ENCODE data around the gene SH3TC2.

SH3TC2 gene

DNA sequence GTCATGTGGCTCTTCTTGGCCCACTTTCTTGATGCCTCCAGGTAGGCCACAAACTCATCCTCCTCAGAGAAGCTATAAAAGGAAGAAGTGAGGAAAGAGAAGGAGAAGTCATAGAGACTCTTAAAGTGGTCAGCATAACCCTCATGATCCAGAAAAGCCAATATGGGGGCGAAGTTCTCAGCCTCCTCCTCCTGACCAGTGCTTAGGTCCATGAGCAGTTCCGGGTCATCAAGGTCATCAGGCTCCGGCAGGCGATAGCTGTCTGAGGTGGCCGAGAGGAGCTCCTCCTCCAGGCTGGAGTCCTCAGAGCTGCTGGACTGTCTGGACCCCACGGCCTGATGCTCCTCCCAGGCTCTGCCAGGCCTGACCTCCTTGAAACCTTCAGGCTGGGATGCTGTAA, 34.7 kb downstream of the SH3TC2 start:
- DNase-seq (ENCODE audit: low read depth), result no peak

DNA sequence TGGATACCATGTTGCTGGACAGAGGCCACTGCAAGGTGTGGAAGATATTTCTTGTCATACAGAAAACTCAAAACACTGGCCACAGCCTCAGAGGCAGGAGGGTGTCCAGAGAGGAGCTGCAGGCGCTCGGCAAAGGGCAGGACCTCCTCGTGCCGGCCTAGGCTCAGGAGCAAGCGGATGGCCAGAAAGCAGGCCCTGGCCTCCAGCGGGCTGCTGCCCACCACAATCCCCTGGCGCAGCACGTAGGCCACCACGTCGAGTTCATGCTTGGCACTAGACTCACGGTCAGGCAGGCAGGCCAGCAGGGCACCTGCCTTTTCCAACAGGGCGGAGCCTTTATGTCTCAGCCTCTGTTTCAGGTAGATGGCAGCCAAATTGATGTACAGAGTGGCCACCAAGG, 35.2 kb downstream of the SH3TC2 start:
- no peak for DNase-seq (ENCODE audit: low read depth)

DNA sequence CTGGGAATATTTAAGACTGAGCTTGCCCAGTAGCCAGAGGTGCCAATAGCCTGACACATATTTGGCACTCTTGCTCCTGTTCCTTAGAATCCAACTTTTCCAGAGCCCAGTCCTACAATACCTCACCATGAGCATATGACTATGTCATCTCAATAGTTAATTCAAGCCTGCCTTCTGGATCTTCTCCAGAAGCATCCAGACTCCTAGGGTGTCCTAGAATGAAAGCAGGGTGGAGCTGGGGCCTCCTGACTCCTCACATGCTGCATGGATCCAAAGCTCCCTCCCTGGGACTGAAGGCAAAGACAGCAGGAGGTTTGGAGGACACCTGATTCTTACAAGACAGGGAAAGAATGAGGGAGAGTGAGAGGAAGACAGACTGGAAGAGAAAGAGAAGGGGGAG, 37.9 kb downstream of the SH3TC2 start:
- no peak for DNase-seq (ENCODE audit: low read depth)

DNA sequence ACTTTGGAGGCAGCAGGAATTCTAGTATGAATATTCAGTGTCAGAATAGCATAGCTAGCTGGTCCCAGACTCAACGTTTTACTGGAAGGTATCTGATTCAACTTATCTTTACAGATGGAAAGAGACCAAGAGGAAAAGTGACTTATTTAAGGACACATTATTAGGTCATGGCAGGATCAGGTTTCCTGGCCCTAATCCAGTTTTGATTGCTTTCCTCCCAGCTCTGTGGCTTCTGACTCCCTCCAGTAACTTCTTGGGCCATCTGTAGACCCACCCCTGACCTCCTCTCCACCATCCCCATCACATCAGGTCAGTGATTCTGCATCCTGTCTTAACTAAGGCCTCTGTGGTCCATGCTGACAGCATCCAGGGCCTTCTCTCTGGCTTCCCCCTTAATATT, 38.4 kb downstream of the SH3TC2 start:
- no peak for DNase-seq (ENCODE audit: low read depth)

DNA sequence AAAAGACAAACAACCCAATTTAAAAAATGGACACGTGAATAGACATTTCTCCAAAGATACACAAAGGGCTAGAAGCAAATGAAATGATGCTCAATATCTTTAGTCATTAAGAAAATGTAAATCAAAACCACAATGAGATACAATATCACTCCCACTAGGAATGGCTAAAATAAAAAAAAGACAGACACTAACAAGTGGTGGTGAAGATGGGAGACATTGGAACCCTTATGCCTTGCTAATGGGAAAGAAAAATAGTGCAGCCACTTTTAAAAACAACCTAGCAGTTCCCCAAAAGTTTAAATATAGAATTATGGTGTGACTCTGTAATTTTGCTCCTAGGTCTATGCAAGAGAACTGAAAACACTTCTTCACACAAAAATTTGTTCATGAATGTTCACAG, 40.7 kb downstream of the SH3TC2 start:
- no peak for DNase-seq (ENCODE audit: low read depth)

DNA sequence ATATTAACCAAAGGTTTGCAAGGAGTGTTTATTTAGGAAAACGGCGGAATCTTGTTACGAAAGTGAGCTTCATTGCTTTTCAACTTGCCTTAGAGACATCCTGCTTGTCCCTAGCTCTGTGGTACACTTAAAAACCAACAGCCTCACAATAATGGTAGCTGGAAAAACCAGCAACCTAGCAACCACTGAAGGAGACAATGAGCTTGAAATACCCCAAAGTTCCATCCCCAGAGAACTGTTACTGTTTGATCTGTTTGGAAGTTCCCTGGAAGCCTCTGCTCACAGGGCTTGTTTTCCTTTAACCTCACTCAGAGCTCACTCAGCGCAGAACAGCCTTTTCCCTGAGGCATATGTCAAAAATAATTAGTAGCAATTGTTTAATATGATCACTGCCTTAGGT, 43.2 kb downstream of the SH3TC2 start:
- DNase-seq (ENCODE audit: low read depth), result no peak

DNA sequence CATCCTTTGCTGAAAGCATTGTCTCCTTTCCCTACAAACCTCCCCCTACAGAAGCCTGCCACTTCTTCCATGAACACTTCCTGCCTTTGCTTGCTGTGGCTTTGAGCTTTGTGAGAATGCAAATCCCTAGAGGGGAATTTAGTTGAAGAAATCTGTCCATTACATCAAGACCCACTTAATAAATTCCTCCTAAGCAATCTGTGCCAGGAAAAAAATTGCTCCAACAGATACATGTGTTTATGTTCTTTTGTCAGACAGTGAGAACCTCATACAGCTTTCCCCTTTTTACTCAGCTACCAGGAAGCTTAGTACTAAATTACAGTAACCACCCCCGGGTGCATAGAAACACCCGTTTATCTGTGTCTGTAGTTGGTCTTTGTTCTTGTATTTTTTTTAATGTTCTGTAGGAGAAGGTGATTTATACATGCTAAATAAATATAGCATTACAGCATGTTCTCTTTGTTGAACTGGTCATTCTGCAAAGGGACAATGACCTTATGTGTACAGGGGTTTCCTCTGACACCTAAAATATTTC, 43.9 kb downstream of the SH3TC2 start:
- no peak for DNase-seq (ENCODE audit: low read depth)

DNA sequence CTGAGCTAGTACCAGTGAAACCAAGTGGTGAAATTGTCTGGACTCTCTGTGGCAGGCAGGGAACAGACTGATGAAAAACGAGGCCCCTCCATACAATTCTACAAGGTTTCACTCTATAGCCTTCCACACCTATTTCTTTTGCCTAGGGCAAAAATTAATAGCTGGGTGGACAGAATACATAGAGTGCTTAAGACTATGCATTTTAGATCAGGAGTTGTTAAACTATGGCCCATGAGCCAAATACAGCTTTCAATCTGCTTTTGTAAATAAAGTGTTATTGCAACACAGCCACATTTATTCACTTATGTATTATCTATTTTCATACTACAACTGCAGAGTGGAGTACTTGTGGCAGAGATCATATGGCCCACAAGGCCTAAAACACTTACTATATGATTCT, 45.2 kb downstream of the SH3TC2 start:
- DNase-seq (ENCODE audit: low read depth), result no peak

DNA sequence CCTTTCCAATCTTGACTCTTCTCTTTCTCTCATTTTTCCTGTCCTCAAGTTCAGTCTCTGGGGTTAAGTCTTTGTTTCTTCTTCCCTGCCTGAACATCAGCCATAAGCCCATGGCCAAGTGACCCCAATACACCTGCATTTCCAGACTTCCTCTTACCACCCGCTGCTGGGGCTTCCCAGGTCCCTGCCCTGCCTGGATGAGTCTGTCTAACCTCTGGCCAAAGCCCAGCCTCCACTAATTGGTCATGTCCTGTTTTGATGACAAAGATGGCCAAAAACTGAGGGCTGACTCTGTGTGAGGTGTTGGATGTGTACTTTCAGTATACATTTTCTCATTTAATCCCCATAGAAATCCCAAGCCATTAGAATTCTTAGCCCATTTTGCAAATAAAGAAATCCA, 47.3 kb downstream of the SH3TC2 start:
- DNase-seq (ENCODE audit: low read depth), result no peak

DNA sequence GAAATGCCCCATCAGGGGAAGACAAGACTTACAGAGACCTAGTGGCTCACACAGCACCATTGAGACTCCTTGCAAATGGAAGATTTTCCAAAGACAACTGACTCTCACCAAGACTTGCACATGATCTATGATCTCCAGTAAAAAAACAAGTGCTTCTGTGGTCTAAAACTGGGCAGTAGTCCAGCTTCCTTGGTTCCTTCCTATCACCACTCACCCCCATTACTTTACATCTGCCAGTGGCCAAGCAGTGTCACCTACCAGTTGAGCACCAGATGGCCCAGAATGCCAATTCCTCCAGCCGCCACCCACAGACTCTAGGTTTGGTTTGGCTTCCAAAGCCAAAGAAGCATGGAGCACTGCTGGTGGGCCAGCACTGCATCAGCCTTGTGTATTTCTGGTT, 47.7 kb downstream of the SH3TC2 start:
- no peak for DNase-seq (ENCODE audit: low read depth)

DNA sequence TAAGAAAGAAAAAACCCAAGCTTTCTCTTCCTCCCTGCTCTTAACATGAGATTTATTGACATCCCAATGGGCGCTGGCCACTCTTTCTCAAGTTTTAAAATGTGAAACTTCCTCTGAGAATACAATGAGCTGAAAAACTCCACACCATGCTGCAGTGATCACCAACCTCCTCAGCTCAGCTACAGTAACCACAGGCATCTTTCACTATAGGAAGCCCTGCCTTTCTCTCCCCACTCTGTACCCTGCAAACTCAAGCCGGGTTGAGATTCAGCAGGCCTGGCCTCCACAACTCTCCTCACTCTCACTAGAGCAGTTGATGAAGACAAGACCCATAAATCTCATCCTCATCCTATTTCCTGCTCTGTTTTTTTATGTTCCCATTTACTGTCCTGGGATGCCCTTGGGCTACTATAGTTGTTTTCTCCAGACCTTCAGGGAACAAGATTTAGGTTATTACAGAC, 48.3 kb downstream of the SH3TC2 start:
- DNase-seq (ENCODE audit: low read depth), result no peak

DNA sequence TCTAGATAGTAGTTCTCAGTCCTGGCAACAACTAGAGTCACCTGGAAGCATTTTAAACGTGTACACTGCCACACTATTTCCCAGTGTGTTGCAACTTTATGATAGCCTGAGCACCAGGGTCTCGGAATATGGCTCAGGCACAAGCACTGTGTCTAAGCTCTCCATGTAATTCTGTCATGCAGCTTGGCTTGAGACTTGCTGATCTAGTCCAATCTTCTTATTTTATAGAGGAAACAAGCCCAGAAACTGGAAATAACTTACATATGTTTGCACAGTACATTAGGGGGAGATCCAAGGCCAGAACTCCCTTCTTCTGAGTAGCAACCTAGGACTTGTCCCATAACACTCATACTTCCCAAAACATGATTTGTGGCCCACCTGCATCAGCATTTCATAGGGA, 49.1 kb downstream of the SH3TC2 start:
- DNase-seq (ENCODE audit: low read depth), result no peak

DNA sequence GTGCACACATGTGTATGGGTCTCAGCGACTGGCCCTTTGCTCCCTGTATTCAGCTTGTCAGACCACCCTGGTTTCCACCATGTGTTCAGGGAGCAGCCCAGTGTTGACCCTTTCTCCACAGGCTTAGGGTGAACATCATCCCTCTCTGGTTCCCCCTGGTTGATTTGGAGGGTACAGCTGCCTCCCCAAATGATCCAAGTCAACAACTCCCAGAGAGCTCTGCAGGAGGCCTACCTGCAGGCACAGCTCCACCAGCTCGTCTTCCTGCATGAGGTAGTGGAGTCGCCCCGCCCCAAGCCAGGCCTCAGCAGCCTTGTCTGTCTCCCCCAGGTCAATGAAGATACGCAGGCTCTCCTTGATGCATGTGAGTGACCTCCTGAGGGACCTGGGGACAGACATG, 50.5 kb downstream of the SH3TC2 start:
- DNase-seq (ENCODE audit: low read depth), result no peak

DNA sequence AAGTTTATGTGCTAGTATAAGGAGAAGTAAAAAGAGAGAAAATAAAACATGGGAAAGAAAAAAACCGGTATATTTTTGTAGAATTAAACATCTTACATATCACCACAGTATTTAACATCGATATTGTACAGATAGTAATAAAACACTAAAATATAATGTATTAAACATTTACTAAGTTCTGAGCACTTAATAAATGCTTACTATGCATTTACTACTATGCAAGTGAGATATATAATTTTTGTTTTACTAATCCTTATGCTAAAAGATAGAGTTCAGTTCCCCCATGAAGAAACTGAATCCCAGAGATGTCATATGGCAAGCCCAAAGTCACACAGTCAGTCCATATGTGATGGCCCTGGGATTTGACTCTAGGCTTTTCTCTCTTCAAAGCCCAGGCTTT, 51.1 kb downstream of the SH3TC2 start:
- no peak for DNase-seq (ENCODE audit: low read depth)

DNA sequence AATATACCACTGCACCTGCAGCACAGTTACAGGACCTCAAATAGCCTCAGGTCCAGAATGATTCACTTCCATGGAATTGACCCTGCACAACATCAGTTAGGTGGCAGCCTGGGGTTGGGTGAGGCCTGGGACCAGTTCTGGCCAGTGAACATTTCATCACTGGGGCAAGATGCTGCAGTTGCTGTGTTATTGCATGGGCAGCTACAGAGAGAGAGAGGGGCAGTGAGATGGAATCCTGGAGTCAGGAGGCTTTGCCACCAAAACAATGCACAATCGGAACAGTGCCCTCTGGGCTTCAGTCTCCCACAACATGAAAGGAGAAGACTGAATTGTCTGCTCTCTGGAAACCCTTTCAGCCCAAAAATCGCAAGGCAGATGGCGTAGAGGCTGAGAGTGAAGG, 51.8 kb downstream of the SH3TC2 start:
- no peak for DNase-seq (ENCODE audit: low read depth)

DNA sequence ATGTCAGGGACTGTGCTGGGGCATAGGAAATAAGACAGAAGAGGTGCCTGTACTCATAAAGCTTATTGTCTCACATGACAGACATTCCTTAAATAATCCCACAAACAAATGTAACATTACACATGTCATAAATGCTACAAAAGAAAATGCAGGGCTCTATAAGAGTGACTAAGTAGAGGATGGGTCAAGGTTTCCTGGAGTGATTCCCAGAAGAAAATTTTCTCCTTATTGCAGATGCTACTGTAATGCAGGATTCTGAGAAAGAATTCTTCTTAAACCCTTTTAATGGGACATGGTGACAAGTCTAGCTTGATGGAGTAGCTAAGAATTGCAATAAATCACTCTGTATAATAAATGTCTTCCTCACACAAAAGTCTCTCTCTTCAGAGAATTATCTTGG, 55.7 kb downstream of the SH3TC2 start:
- no peak for DNase-seq (ENCODE audit: low read depth)

DNA sequence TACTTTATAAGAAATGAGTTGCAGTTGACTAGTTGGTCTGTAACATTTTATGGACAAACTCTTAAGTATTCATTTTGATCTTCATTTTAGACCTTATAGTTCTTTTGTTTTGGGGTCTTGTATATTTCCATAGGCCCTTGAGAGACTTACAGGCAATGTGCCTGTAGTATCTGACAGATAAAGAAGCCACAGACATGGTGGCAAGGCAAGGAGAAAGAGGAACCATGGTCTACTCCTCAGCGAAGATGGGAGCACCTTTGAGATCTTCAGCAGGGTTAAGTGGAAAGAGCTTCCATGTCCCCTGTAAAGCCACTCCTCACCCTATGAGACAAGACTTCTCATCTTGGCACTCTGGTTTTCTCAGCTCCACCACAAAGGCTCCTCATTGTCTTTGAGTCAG, 56.4 kb downstream of the SH3TC2 start:
- DNase-seq (ENCODE audit: low read depth), result no peak

DNA sequence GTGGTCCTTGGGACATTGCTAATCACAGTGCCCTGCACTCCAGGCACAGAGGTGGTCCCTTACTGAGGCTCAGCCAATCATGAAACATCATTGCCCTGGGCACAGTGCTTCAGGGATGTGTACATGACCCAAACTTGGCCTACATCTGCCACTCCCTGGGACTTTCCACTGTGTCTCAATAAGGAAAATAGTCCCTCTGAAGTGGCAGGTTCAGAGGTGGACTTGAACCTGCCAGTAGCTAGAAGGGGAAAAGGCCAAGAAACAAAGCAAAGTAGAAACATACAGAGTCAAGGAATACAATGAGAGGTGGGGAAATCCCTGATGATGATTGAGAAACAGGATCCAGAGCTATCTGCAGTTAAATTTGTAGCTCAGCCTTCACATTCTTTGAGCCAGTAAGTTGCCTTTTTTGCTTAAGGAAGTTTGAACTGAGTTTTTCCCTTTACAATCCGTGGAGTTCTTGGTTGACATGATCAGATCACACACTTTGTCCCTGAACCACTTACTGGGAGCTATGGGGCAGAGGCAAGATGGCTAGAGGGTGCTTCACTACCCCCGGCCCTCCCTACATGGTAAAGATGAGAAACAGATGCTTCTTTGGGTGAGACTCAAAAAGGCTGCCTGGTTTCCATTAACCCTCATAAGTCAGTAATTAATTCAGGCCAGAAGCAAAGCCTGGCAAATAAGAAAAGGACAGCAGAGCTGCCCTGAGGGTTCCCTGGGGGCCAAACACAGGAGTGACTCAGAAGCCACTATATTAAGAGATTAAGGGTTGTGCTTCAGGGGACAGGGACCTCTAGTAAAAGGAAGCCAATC, 57.6 kb downstream of the SH3TC2 start:
- no peak for DNase-seq (ENCODE audit: low read depth)

DNA sequence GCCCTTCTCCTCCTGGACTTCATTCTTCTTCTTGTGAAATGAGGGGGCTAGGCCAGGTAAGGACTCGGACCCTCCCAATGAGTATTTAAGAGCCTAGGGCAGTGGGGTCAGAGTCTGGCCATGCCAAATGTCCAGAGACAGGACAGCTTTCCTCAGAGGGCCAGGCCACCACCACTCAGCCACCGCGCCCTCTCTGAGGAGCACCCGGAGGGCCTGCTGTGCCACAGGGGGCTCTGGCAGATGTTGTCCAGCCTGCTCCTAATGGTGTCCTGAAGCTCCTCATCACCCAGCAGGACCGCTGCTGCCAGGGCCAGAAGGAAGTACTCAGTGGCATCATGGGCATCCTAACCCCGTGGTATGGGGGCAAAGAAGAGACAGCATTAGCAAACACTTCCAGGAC, 58.3 kb downstream of the SH3TC2 start:
- no peak for DNase-seq (ENCODE audit: low read depth)

DNA sequence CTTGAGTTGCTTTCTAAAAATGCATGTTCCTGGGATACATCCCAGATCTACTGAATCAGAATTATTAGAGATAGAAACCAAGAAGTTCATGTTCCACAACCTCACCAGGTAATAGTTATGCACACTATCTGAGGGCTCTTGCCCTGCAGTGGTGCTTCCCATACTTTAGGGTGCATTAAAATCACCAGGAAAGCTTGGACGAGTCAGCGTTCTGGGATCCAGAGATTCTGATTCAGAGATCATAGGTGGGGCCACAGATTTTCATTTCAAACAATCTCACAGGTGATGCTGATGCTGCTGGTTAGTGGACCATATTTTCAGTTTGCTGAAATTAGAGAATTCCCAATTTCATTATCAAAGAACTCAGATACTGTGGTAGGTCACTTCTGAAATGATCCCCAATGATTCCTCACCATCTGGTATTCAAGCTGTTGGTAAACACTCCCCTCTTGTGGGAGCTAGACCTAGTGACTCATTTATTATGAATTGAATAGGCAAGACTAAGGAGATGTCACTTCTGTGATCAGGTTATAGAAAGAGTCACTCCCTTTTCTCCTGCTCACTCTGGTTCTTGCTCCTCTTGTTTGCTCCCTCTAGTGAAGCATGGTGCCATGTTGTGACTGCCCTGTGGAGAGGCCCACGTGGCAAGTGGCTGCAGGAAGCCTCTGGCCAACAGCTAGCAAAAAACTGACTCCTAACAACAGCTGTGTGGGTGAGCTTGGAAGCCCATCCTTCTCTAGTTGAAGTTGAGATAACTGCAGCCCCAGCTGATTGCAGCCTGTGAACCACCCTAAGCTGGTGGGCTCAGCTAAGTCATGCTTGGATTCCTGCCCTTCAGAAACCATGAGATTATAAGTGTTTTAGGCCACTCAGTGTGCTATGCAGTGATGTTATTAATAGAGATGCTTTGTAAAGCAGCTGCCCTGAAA, 59.8 kb downstream of the SH3TC2 start:
- no peak for DNase-seq (ENCODE audit: low read depth)

DNA sequence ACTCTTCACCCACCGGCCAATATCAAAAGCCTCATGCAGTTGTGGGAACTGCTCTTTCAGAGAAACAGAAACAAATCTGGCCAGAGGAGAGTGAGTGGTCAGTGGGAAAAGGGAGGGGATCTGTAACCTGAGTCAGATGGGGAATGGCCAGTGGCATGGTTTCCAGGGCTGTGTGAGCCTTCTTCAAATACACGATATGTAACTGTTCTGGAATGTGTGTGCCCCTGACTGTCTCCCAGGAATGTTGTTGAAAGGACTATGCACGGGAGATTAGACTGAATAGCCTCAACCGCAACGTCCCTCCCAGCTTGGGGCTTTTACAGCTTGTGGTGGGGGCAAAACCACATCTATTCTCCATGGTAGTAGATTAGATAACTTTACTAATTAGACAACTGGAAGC, 60.8 kb downstream of the SH3TC2 start:
- no peak for DNase-seq (ENCODE audit: low read depth)

DNA sequence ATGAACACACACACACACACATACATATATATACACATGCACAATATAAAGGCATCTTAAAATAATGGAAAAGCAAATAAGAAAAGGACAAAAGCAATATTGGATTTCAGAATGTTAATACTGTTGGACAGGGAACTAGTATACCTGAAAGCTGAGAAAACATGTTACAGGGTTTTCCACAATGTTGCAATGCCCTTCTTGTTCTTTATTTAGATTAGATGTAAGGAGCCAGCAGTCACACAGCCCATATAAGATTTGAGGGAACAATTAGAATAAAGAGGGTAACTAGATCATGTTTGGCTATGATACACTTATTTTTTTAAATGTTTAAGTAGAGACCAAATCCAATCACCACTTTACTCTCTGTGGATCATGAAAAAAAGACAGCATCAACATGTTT, 61.7 kb downstream of the SH3TC2 start:
- DNase-seq (ENCODE audit: low read depth), result no peak

DNA sequence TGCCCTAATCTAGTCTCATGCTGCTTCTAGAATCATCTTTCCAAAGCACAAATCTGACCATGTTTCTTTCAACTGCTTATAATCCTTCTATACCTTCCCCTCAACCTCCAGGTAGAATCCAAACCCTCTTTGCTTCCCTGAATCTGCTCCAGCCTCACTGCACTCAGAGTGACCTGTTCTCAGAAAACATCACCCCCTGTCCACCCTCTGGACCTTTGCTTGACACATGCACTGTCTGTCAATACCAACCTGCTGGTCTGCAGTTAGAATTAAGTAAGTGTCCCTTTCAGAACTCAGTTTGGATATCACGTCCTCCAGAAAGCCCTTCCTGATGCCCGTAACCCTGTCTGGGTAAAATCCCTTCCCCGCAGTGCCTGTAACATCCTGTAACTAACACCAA, 63.1 kb downstream of the SH3TC2 start:
- DNase-seq (ENCODE audit: low read depth), result no peak

Data from activated T-cell treated with anti-CD3 and anti-CD28 coated beads for 24 hours (primary cell).